GM12892 (cell line): ENCODE data around the gene KPNB1.

Experiments used
- POLR2A ChIP-seq: IDR thresholded peaks from 2 replicates; pipeline ENCODE4 v1.6.1; 2011; ENCODE audit warnings: low read depth, low read length, control low read depth
- POLR2AphosphoS5 ChIP-seq: IDR thresholded peaks from 2 replicates; pipeline ENCODE4 v1.6.1; 2011; ENCODE audit warnings: low read depth, low read length, control low read depth

- TF ChIP-seq POLR2A: no peak
- TF ChIP-seq POLR2AphosphoS5: no peak
Measured at GRCh38 chr17:47704736-47705135, 55.0 kb downstream of the KPNB1 start.
